Skeletal muscle satellite cell (primary cell): ENCODE measurements around the gene OMD. TPM values are rescaled to one million over a fixed set of nuclear protein-coding genes. Genes with fewer than 3 reads are reported as not detected.
A peak's percentile ranks its signal among the peaks of the same experiment; 100 is the strongest.

ENCODE experiments used
- H3K27me3 ChIP-seq: 2 replicates; pipeline ENCODE4 v1.7.0; 2013; ENCODE audit warnings: low read length; ENCODE audit not compliant: control insufficient read depth, insufficient read depth
- H3K36me3 ChIP-seq: 2 replicates; pipeline ENCODE4 v1.7.0; 2013; ENCODE audit warnings: mild to moderate bottlenecking, control low read depth, low read length; ENCODE audit not compliant: insufficient read depth
- H3K4me1 ChIP-seq: 2 replicates; pipeline ENCODE4 v1.7.0; 2013; ENCODE audit warnings: low read length; ENCODE audit not compliant: control insufficient read depth, insufficient read depth
- H3K4me2 ChIP-seq: 2 replicates; pipeline ENCODE4 v1.7.0; 2013; ENCODE audit warnings: mild to moderate bottlenecking, low read length
- H3K4me3 ChIP-seq: 2 replicates; pipeline ENCODE4 v1.7.0; 2013; ENCODE audit warnings: low read length
- H3K9ac ChIP-seq: 2 replicates; pipeline ENCODE4 v1.7.0; 2013; ENCODE audit warnings: mild to moderate bottlenecking, low read depth, low read length, moderate library complexity
- H3K9me3 ChIP-seq: replicated peaks from 2 replicates; pipeline ENCODE4 v1.7.0; 2013; ENCODE audit warnings: mild to moderate bottlenecking, control low read depth, low read length
- total RNA-seq: library from RNA; depleted of rRNA; stranded (reverse); fragments of >200 nt; gene quantifications from 2 replicates; pipeline ENCODE4 v1.2.3, GENCODE V29; 2012; rRNA removed

OMD gene, protein sequence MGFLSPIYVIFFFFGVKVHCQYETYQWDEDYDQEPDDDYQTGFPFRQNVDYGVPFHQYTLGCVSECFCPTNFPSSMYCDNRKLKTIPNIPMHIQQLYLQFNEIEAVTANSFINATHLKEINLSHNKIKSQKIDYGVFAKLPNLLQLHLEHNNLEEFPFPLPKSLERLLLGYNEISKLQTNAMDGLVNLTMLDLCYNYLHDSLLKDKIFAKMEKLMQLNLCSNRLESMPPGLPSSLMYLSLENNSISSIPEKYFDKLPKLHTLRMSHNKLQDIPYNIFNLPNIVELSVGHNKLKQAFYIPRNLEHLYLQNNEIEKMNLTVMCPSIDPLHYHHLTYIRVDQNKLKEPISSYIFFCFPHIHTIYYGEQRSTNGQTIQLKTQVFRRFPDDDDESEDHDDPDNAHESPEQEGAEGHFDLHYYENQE
- total RNA-seq: under 0.01 TPM in 1 of 2 replicates, not detected in the other

DNA sequence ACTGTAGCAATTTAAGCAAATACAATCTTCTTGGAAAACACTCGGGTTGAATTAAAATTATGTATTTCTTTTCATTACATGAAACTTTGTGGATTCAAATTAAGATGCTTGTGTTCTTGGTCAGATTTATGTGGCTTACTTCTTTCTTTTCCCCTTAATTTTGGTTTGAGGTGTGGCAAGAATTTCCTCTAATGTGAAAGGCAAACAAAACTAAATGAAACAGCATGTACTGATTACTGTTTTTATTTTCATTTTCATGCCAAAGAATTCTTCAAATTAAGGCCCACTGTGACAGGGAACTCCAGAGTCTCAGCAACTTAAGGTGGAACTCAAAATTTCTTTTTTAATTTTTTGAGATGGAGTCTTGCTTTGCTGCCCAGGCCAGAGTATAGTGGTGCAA lies at the start of gene OMD:
Gene OMD (minus strand): TSS at position 132 of the 400 bp plus-strand sequence. CDS start 6,913 bp downstream, outside the sequence.
- H3K4me3 ChIP-seq: no peak within 1 kb of the TSS

GRCh38 chr9:92468206-92468605 lies 43.9 kb upstream of the OMD start:
- H3K9ac ChIP-seq: no peak overlapping the region
- H3K27me3 ChIP-seq: no peaks in the 10 kb centered on the region
- no peaks in the 10 kb centered on the region for H3K36me3 ChIP-seq
- no peaks in the 10 kb centered on the region for H3K9me3 ChIP-seq
- H3K4me2 ChIP-seq: no peak overlapping the region
- peaks cover 16% of the 10 kb centered on the region for H3K4me1 ChIP-seq
- H3K4me3 ChIP-seq: no peak overlapping the region

More for the DNA sequence above, at the start of gene OMD:
- peak within 1 kb of the TSS; percentile 27 for H3K9ac ChIP-seq
- no peaks in the 10 kb centered on the region for H3K27me3 ChIP-seq
- H3K4me1 ChIP-seq: peaks cover 12% of the 10 kb centered on the region
- no peaks in the 10 kb centered on the region for H3K36me3 ChIP-seq
- H3K9me3 ChIP-seq: no peaks in the 10 kb centered on the region
- peak within 1 kb of the TSS; percentile 68 for H3K4me2 ChIP-seq

- Histone ChIP-seq H3K27me3 (no peaks in the 10 kb centered on the region), H3K36me3 (no peaks in the 10 kb centered on the region), H3K9ac (no peak overlapping the region)
Observed at GRCh38 chr9:92467511-92467910, 43.2 kb upstream of the OMD start.

DNA sequence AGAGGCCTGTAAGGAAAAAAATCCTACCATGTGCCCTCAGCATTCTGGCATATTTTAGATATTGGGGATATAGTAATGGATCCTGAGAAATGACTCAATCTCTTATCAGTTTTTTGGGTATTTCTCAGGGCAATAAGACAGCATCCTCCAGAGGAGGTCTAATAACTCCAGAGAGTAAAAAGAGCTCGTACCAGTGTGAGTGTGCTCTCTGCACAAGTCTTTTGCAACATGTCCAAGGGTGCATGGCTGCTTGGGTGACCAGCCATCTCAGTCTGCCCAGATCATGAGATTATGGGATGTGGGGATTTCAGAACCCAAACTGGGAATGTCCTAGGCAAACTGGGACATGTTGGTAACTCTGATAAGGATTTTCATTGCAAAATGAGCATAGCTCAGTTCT lies 42.8 kb upstream of the OMD start:
- Histone ChIP-seq H3K4me1 (peaks cover 16% of the 10 kb centered on the region), H3K9me3 (no peaks in the 10 kb centered on the region)

More at GRCh38 chr9:92467511-92467910, 43.2 kb upstream of the OMD start:
- H3K4me3 ChIP-seq: no peak overlapping the region
- peaks cover 16% of the 10 kb centered on the region for H3K4me1 ChIP-seq
- H3K9me3 ChIP-seq: no peaks in the 10 kb centered on the region
- H3K4me2 ChIP-seq: no peak overlapping the region

DNA sequence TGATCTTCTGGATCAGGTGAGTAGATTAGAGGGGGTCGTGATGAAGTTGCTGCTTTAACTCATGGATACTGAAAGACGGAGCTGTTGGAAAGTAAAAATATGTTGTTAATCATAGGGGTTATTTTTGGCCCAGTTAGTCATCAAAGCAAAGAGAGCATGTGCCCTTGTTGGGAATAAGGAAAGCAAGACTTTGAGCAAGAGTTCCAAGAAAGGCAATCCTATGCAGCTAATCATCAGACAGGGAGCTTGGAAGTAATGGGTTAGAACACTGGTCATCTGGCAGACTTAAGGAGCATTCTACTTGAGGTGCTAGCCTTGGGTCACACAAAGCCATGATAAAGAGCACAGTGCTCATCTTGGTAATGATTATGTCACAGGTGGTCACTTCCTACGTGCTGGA lies 39.7 kb upstream of the OMD start:
- Histone ChIP-seq H3K4me2 (peak overlapping the region; percentile 33), H3K27me3 (no peaks in the 10 kb centered on the region), H3K4me1 (peaks cover 16% of the 10 kb centered on the region), H3K4me3 (no peak overlapping the region), H3K36me3 (no peaks in the 10 kb centered on the region), H3K9me3 (no peaks in the 10 kb centered on the region), H3K9ac (no peak overlapping the region)

More for the DNA sequence above, 42.8 kb upstream of the OMD start:
- no peak overlapping the region for H3K4me2 ChIP-seq
- no peak overlapping the region for H3K9ac ChIP-seq
- H3K27me3 ChIP-seq: no peaks in the 10 kb centered on the region
- H3K4me3 ChIP-seq: no peak overlapping the region
- no peaks in the 10 kb centered on the region for H3K36me3 ChIP-seq

DNA sequence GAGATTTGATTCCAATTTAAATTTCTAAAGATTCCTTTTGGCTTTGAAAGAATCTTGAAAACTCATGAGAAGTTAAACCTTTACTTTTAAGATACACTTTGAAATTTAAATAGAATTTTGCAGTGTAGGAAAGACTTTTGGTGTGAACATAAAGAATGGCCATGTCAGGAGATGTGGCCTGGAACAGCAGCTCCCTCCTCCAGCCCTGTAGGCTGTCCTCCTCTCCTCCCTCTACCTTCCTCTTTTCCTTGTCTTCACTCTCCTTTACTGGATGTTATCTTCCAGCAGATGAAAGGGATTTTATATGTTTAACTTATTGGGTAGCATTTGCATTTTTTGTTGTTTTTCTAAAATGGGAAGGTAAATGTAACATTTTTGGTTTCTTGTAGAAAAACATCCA lies 39.1 kb upstream of the OMD start:
- Histone ChIP-seq H3K4me3 (no peak overlapping the region), H3K27me3 (no peaks in the 10 kb centered on the region), H3K9ac (no peak overlapping the region), H3K4me1 (peaks cover 14% of the 10 kb centered on the region), H3K4me2 (no peak overlapping the region), H3K9me3 (no peaks in the 10 kb centered on the region), H3K36me3 (no peaks in the 10 kb centered on the region)

DNA sequence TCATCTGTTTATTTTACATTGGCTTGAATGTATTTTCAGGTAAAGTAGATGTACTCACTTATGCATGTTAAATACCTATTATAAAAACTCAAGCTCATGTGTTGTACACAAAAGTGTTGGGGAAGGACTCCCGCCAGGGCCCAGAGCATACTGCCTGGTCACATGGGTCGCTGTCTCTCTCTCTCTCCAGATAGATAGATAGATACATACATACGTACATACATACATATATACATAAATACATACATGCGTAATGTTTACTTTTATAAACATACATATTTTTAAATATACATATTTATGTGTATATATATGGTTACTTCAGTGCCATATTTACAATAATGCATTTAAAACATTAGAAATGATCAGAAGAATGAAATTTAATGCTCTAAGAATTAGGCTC lies 33.3 kb upstream of the OMD start:
- Histone ChIP-seq H3K4me2 (no peak overlapping the region), H3K36me3 (no peaks in the 10 kb centered on the region), H3K9ac (no peak overlapping the region), H3K9me3 (no peaks in the 10 kb centered on the region), H3K4me3 (no peak overlapping the region), H3K4me1 (no peaks in the 10 kb centered on the region), H3K27me3 (no peaks in the 10 kb centered on the region)

DNA sequence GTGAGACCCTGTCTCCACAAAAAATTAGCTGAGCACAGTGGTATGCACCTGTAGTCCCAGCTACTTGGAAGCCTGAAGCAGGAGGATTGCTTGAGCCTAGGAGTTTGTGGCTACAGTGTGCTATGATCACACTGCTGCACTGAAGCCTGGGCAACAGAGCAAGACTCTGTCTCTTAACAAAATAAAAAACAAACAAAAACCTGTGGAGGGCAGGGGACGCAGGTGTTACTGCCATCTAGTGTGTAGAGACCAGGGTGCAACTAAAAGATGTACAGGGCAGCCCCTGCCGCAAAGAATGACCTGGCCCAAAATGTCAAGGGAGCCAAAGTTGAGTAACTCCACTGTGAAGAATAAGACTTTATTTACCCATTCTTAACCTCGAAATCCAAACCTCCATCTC lies 30.9 kb upstream of the OMD start:
- H3K27me3 ChIP-seq: no peaks in the 10 kb centered on the region
- H3K4me3 ChIP-seq: no peak overlapping the region
- H3K9ac ChIP-seq: no peak overlapping the region
- H3K36me3 ChIP-seq: no peaks in the 10 kb centered on the region
- no peaks in the 10 kb centered on the region for H3K9me3 ChIP-seq
- no peaks in the 10 kb centered on the region for H3K4me1 ChIP-seq
- no peak overlapping the region for H3K4me2 ChIP-seq

DNA sequence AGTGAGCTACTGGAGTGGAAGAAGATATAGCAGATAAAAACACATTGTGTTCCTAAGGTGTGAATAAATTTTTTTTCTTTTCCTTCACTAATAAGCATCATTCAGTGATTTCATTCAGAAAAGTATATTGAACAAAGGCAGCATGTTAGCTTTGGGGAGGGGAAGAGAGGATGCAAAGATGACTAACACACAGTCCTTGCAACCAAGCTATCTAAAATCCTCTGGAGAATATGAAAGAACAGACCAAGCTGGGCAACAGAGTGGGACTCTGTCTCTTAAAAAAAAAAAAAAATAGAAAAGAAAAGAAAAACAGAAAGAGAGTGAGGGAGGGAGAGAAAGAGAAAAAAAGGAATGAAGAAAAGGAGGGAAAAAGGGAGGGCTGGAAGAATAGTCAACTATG lies 22.3 kb upstream of the OMD start:
- H3K9ac ChIP-seq: no peak overlapping the region
- no peak overlapping the region for H3K4me3 ChIP-seq
- H3K9me3 ChIP-seq: no peaks in the 10 kb centered on the region
- no peaks in the 10 kb centered on the region for H3K4me1 ChIP-seq
- H3K27me3 ChIP-seq: no peaks in the 10 kb centered on the region
- no peaks in the 10 kb centered on the region for H3K36me3 ChIP-seq
- no peak overlapping the region for H3K4me2 ChIP-seq

DNA sequence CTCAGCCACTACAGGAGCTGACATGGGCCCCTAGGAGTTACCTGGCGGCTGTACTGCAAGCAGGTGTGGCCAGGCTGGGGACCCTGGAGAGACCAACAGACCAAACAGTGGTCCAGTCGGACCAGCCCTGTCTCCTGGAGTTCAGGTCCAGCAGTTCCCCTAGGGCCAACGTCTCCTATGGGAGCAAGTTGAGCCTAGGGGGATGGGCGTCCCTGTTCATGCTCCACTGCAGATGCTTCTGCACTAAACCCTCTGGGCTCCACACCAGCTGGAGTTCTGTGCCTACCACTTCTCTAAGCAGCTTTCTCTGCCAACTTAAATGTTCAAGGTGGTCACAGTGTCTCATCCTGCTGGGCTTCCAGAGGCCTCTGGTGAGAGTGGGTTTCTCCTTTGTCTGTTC lies 20.6 kb upstream of the OMD start:
- no peaks in the 10 kb centered on the region for H3K27me3 ChIP-seq
- peaks cover 2% of the 10 kb centered on the region for H3K4me1 ChIP-seq
- no peak overlapping the region for H3K4me2 ChIP-seq
- no peaks in the 10 kb centered on the region for H3K9me3 ChIP-seq
- no peaks in the 10 kb centered on the region for H3K36me3 ChIP-seq
- H3K4me3 ChIP-seq: no peak overlapping the region
- no peak overlapping the region for H3K9ac ChIP-seq

- Histone ChIP-seq H3K9ac (no peak overlapping the region), H3K9me3 (no peaks in the 10 kb centered on the region), H3K27me3 (no peaks in the 10 kb centered on the region), H3K36me3 (no peaks in the 10 kb centered on the region), H3K4me1 (peaks cover 8% of the 10 kb centered on the region), H3K4me3 (no peak overlapping the region), H3K4me2 (no peak overlapping the region)
Observed at GRCh38 chr9:92440751-92441046, 16.4 kb upstream of the OMD start.
